Measurements from ENCODE around the gene NEK5.
"Not testable (repeated sequence)": the region's sequence is repeated elsewhere in the genome, so short reads cannot be mapped to it uniquely, and the experiment has no call there.

The NEK5 gene, protein sequence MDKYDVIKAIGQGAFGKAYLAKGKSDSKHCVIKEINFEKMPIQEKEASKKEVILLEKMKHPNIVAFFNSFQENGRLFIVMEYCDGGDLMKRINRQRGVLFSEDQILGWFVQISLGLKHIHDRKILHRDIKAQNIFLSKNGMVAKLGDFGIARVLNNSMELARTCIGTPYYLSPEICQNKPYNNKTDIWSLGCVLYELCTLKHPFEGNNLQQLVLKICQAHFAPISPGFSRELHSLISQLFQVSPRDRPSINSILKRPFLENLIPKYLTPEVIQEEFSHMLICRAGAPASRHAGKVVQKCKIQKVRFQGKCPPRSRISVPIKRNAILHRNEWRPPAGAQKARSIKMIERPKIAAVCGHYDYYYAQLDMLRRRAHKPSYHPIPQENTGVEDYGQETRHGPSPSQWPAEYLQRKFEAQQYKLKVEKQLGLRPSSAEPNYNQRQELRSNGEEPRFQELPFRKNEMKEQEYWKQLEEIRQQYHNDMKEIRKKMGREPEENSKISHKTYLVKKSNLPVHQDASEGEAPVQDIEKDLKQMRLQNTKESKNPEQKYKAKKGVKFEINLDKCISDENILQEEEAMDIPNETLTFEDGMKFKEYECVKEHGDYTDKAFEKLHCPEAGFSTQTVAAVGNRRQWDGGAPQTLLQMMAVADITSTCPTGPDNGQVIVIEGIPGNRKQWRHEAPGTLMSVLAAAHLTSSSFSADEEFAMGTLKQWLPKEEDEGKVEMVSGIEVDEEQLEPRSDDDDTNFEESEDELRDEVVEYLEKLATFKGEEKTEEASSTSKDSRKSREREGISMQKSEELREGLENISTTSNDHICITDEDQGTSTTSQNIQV

DNA sequence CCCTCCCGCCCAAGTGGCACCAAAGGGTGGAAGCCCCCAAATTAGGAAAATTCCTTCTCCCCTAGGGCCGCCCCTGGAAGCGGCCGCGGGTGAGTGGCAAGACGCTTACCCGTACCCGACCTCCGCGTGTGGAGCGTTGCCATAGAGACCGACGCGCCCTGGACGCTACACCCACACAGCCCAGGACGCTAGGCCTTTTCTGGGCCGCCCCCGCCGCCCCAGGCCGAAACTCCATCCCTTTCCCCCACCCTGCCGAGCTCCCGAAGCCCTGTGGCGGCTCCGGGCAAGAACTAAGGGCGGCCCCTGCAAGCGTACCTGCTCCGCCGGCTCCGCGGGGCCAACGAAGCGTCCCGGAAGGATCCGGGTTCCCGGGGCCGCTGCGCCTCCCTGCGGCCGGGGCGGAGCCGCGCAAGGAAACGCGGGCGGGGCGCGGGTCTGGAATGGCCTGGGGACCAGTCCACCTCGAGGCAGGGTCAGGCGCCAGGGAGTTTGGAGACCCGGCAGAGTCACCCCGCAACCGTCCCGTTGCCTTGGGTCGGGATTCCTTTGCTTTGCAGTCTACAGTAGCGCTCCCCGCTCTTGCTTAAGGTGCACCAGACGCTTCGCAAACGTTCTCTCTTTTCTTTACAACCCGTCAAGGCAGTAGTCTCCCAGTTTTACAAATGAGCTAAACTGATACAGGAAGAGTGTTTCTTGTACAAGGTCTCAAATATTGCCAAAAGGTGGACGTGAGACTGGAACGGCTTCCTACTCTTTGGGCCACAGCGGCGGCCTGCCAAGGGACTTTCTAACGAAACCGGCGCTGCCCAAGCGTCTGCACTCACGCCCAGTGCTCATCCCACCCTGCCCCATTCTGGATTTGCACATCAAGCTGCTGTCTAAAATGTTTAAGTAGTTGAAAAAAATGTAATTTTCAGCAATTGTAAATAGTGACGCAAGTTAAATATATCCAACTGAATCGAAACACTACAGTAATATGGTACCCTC lies at the start of gene NEK5:
Gene NEK5, minus strand, starts transcription at position 360 of the 987 bp plus-strand sequence. CDS start 1,591 bp downstream, outside the sequence.
- Histone ChIP-seq H3K4me3 (peak within 1 kb of the TSS; percentile 59 to 75 (median 68)), H4K20me1 (0 out of 22 replicates have a peak, but pooled peaks cover 0 to 7% (median 0%) of the 10 kb centered on the region in 11 experiments), H3K4me1 (peaks cover 0 to 16% (median 10%) of the 10 kb centered on the region in 10 experiments; a peak in 15 of 20 replicates), H3K27ac (peak within 1 kb of the TSS in 1 of 11 experiments; percentile 28; a peak in 1 of 22 replicates), H3K9me3 (replicated peaks in 1 of 11) (no peaks in the 10 kb centered on the region), H3K27me3 (peaks cover 6 to 27% (median 23%) of the 10 kb centered on the region in 11 experiments; a peak in 21 of 22 replicates), H3K9ac (peak within 1 kb of the TSS; percentile 13 to 66 (median 57); a peak in 21 of 22 replicates), H3K4me2 (peak within 1 kb of the TSS; percentile 92 to 99 (median 98)), H3K36me3 (peaks cover 0 to 31% (median 0%) of the 10 kb centered on the region in 11 experiments; a peak in 5 of 22 replicates)
- no peak for TF ChIP-seq Cebpa-rat (IDR thresholded peaks at IDR 0.05)

DNA sequence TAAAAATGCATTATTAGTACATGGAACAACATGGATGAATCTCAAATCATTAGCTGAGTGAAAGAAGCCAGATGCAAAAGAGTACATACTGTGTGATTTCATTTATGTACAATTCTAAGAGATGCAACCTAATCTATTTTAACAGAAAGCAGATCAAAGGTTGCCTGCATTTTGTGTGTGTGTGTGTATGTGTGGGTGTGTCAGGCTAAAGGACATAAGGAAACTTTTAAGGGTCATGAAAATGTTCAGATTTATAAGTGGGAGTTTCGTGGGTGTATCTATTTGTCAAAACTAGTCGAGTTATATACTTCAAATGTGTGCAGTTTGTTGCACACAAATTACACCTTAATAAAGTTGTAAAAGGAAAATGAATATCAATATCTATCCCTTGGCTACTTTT lies 48.4 kb upstream of the NEK5 start:
- H3K4me3 ChIP-seq, result no peak overlapping the region
- no peak overlapping the region for H3K9ac ChIP-seq
- H3K4me2 ChIP-seq, result no peak overlapping the region
- peaks cover 12 to 38% (median 21%) of the 10 kb centered on the region in 10 experiments for H3K4me1 ChIP-seq
- H3K27me3 ChIP-seq, result no peaks in the 10 kb centered on the region
- no peaks in the 10 kb centered on the region for H4K20me1 ChIP-seq
- no peak overlapping the region for H3K27ac ChIP-seq
- TF ChIP-seq Cebpa-rat (IDR thresholded peaks at IDR 0.05), result no peak
- peaks cover 13 to 80% (median 67%) of the 10 kb centered on the region in 11 experiments for H3K36me3 ChIP-seq
- H3K9me3 ChIP-seq (replicated peaks in 1 of 11), result no peaks in the 10 kb centered on the region

DNA sequence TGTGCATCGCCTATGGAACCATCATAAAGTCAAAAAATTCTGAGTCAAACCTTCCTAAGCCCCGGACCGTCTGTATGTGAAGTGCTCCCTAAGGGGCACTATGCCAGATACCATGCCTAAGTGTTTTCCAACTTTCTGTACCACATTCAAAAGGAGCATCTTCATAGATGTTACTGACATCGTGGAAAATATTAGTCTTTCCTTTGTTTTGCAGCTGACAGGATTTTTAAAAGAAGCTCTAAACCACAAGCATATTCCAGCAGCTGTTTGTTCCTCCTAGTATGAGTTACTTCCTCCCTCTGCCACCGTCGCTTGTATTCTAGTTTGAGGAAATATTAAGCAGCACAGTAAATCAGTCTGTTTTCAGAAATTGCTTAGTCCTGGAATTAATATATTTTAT lies 45.1 kb upstream of the NEK5 start:
- Histone ChIP-seq H3K4me2 (peak overlapping the region; percentile 33 to 74 (median 50); a peak in 21 of 22 replicates), H3K4me1 (peaks cover 12 to 33% (median 20%) of the 10 kb centered on the region in 10 experiments), H3K9ac (peak overlapping the region in 1 of 11 experiments; percentile 53; a peak in 2 of 22 replicates), H3K36me3 (peaks cover 21 to 92% (median 75%) of the 10 kb centered on the region in 11 experiments), H3K27ac (peak overlapping the region in 4 of 11 experiments; percentile 33 to 65 (median 43); a peak in 5 of 22 replicates)
- not testable (repeated sequence) for H3K27me3 ChIP-seq; H3K4me3 ChIP-seq; H3K9me3 ChIP-seq (replicated peaks in 1 of 11); H4K20me1 ChIP-seq

DNA sequence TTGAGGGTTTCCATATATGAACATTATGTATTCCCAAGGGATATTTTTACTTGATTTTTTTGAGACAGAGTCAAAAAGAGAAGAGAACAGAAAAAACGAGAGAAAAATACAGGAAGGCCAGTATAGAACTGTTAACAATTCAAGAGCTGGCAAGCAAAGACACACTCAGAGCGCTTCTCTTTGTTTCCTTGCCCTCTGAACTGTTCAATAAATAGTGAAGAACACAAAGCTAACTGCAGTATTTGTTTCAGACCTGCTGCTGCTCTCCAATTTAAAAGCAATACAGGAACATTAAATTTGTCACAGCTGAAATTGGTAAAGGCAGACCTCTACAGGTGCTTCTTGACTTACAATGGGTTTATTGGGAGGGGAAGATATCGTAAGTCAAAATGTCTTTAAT lies 44.5 kb upstream of the NEK5 start:
- no peaks in the 10 kb centered on the region for H3K27me3 ChIP-seq
- H3K4me3 ChIP-seq, result no peak overlapping the region
- TF ChIP-seq Cebpa-rat (IDR thresholded peaks at IDR 0.05), result no peak
- H3K4me2 ChIP-seq, result peak overlapping the region; percentile 33 to 74 (median 50); a peak in 18 of 22 replicates
- H4K20me1 ChIP-seq, result no peaks in the 10 kb centered on the region
- H3K36me3 ChIP-seq, result peaks cover 27 to 92% (median 80%) of the 10 kb centered on the region in 11 experiments
- peak overlapping the region in 4 of 11 experiments; percentile 33 to 65 (median 43); a peak in 3 of 22 replicates for H3K27ac ChIP-seq
- H3K9me3 ChIP-seq (replicated peaks in 1 of 11), result no peaks in the 10 kb centered on the region
- peaks cover 12 to 33% (median 20%) of the 10 kb centered on the region in 10 experiments for H3K4me1 ChIP-seq
- H3K9ac ChIP-seq, result peak overlapping the region in 1 of 11 experiments; percentile 53; a peak in 1 of 22 replicates

DNA sequence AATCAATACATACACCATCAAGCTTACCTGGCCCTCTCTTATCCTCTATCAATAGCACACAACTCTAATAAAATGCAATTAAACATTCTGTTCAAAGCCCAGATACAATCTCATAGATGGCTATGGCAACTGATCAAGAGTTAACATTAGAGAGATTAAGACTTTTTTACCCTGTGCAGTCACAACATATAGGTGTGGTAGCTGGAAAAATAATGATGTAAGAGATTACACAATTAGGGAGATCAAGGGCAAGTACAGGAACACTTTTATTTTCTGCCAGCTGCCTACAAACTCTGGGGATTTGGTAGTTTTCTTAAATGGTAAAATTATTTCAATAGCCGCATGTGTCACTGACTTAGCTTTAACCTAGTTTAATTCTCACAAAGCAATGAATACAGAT lies 42.8 kb upstream of the NEK5 start:
- Histone ChIP-seq H3K36me3 (peaks cover 34 to 92% (median 80%) of the 10 kb centered on the region in 11 experiments), H3K4me1 (peaks cover 12 to 33% (median 20%) of the 10 kb centered on the region in 10 experiments)
- not testable (repeated sequence) for H3K9me3 ChIP-seq (replicated peaks in 1 of 11); H3K4me2 ChIP-seq; H3K4me3 ChIP-seq; H3K27me3 ChIP-seq; H4K20me1 ChIP-seq; H3K9ac ChIP-seq; H3K27ac ChIP-seq

DNA sequence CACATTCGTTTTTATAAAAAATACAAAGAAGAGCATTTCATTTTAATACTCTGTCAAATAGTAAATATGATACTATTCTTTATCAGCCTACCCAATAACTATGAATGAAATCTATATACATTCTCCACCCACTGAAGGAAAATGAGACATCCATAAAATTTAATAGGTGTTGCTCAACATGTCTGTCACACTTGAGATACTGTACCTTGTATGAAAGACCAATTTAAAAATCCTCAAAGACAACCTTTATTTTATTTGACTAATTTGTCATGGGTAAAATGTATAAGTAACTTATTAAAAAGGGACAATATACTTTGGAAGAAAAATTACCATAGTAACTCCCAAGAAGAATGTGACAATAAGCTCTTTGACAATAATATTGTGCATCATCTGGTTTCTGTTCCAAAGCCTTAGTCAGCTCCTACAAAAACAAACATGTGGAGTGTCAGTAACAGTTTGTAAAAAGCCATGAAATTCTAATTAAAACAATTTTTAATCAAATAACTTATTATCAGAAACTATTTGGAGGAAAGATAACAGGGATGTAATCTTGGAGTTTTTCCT lies 42.0 kb upstream of the NEK5 start:
- H3K36me3 ChIP-seq, result peaks cover 33 to 95% (median 83%) of the 10 kb centered on the region in 11 experiments
- H4K20me1 ChIP-seq, result not testable (repeated sequence)
- H3K4me1 ChIP-seq, result peaks cover 12 to 33% (median 20%) of the 10 kb centered on the region in 10 experiments

DNA sequence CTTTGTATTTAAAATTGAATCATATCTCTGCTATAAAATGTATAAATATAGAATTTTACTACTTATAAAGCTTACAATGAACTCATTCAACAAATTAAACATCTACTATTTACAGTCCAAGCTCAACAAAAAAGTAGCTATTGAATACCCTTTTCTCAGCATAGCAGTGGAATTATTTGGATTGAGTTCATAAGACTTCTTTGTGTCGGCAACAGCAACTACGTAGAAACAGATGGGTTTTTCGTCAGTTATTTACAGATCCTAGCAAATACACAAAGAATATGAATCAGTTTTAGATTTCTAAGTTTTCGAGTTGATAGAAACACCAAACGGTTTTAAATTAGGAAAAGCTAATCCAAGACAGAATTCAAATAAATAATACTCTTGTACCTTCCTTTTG lies 41.0 kb upstream of the NEK5 start:
- Histone ChIP-seq H3K9me3 (replicated peaks in 1 of 11) (no peaks in the 10 kb centered on the region), H4K20me1 (no peaks in the 10 kb centered on the region), H3K36me3 (peaks cover 33 to 95% (median 81%) of the 10 kb centered on the region in 11 experiments), H3K27ac (no peak overlapping the region), H3K4me3 (no peak overlapping the region), H3K4me2 (no peak overlapping the region), H3K9ac (no peak overlapping the region), H3K4me1 (peaks cover 12 to 25% (median 19%) of the 10 kb centered on the region in 10 experiments), H3K27me3 (no peaks in the 10 kb centered on the region)
- no peak for TF ChIP-seq Cebpa-rat (IDR thresholded peaks at IDR 0.05)

More for the DNA sequence above, 42.0 kb upstream of the NEK5 start:
- H3K27ac ChIP-seq; H3K9me3 ChIP-seq (replicated peaks in 1 of 11); H3K4me3 ChIP-seq; H3K9ac ChIP-seq; H3K27me3 ChIP-seq; H3K4me2 ChIP-seq: not testable (repeated sequence)

DNA sequence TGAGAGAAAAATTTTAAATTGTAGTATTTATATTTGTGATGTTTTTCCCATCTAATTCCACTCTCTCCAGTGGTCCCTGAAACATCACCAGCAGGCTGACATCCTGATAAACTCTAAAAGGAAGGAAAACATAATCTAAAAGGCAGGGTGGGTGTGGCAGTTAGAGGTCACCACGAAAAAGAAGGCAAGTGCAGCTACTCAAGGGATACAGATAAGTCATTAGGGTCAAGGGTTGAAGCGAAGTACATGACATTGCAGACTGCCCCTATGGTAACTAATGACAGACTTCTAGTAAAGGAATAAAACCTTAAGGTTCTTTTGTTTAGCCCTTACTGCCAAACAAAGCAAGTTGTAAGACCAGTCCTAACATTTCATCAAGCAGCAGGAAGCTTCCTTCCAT lies 36.5 kb upstream of the NEK5 start:
- peaks cover 27 to 60% (median 46%) of the 10 kb centered on the region in 11 experiments for H3K36me3 ChIP-seq
- H3K27ac ChIP-seq, result no peak overlapping the region
- no peak overlapping the region for H3K4me3 ChIP-seq
- H3K4me2 ChIP-seq, result no peak overlapping the region
- H3K9me3 ChIP-seq (replicated peaks in 1 of 11), result no peaks in the 10 kb centered on the region
- peaks cover 0 to 25% (median 4%) of the 10 kb centered on the region in 10 experiments; a peak in 10 of 20 replicates for H3K4me1 ChIP-seq
- no peak overlapping the region for H3K9ac ChIP-seq
- H4K20me1 ChIP-seq, result no peaks in the 10 kb centered on the region
- H3K27me3 ChIP-seq, result peaks cover 0 to 4% (median 0%) of the 10 kb centered on the region in 11 experiments; a peak in 4 of 22 replicates
- no peak for TF ChIP-seq Cebpa-rat (IDR thresholded peaks at IDR 0.05)

All from BLaER1 treated with 17β-estradiol and CSF1 and Interleukin-3, amounts not matched to agents 10 nM and 100 nM (cell line).